PC-9 (cell line): Measurements from ENCODE around the gene RNU1-2.
"Not testable (repeated sequence)": the region's sequence is repeated elsewhere in the genome, so short reads cannot be mapped to it uniquely, and the experiment has no call there.

Experiments used
- CTCF ChIP-seq: fragments of 200-600 bp; sonication (generic); conservative IDR thresholded peaks from 2 replicates; pipeline ENCODE4 v1.6.1; 2017; ENCODE audit warnings: mixed run types, antibody characterized with exemption, mild to moderate bottlenecking, moderate library complexity
- EZH2 ChIP-seq: fragments of 200-600 bp; sonication (generic); IDR thresholded peaks from 2 replicates; pipeline ENCODE4 v1.8.0; 2017; ENCODE audit warnings: antibody characterized with exemption, low read depth

GRCh38 chr1:16895233-16895597 lies 565 bp upstream of the RNU1-2 start:
- not testable (repeated sequence) for TF ChIP-seq CTCF, EZH2
